Measurements from ENCODE around the gene PIK3CD.

DNA sequence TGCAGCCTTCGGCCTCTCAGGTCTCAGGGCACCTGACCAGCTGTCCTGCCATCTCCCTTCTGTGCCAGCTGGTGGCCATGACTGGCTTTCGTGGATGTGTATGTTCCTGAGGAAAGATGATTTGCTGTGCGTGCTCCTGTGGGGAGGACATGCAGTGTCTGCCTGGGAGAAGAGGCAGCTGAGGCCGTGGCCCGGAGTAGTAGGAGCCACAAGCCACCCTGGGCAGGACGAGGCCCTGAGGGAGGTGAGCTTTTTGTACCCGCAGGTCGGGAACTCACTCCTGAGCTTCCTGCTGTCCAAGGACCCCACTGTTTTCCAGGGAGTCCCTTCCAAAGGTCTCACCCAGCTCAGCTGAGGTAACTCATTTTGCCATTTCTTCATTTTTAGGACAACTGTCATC lies 58.5 kb downstream of the PIK3CD start:
- TF ChIP-seq CTCF (conservative IDR thresholded peaks at IDR 0.05 in 1 of 2, IDR thresholded peaks at IDR 0.05 in 1 of 2; ENCODE audit: extremely low read depth in 1 of 2, insufficient read depth in 1 of 2, low read depth in 1 of 2, low read length in 2 of 2) (no peak), EZH2 (IDR thresholded peaks at IDR 0.05; ENCODE audit: borderline replicate concordance, low read length) (no peak)
